H1 (cell line): Measurements from ENCODE around the gene GPR17. TPM values are rescaled to one million over a fixed set of nuclear protein-coding genes. Genes with fewer than 3 reads are reported as not detected.

ENCODE experiments used
- CTCF ChIA-PET: fragments of 300-600 bp; sonication (Branson Sonifier 250); formaldehyde crosslinking; loops from one replicate; lab custom pipeline; 2021; ENCODE audit not compliant: partially characterized antibody; lab: Charles Lee
- POLR2A ChIA-PET: fragments of 300-600 bp; sonication (Branson Sonifier 250); formaldehyde crosslinking; loops from one replicate; lab custom pipeline; 2021; ENCODE audit warnings: inconsistent platforms; ENCODE audit not compliant: partially characterized antibody; lab: Charles Lee
- DNase-seq, 2 experiments: peaks; one replicate each; pipeline versions ENCODE4 v3.0.0 to v3.0.0-alpha.2; 2010 to 2022; ENCODE audit warnings: low spot score in 2 of 2, low read depth in 1 of 2, mixed read lengths in 1 of 2
- FAIRE-seq: peaks from 2 replicates; lab custom pipeline; 2011; peaks lifted over from hg19 to GRCh38; lab: Jason Lieb, UNC
- H2AFZ ChIP-seq: 2 replicates; pipeline ENCODE4 v1.8.1; 2012; ENCODE audit warnings: low read length, inconsistent platforms
- H2AK5ac ChIP-seq: 2 replicates; pipeline ENCODE4 v1.6.1; 2013; ENCODE audit warnings: low read depth, low read length
- H2BK120ac ChIP-seq: replicated peaks from 2 replicates; pipeline ENCODE3; 2013; ENCODE audit warnings: low read depth, low read length, inconsistent platforms
- H2BK12ac ChIP-seq: 2 replicates; pipeline ENCODE4 v1.6.1; 2013; ENCODE audit warnings: low read depth, low read length
- H2BK15ac ChIP-seq: 2 replicates; pipeline ENCODE4 v1.6.1; 2013; ENCODE audit warnings: low read length
- H2BK20ac ChIP-seq: 2 replicates; pipeline ENCODE4 v1.6.1; 2013; ENCODE audit warnings: low read length
- H2BK5ac ChIP-seq: 2 replicates; pipeline ENCODE4 v1.6.1; 2013; ENCODE audit warnings: low read depth, low read length
- H3K14ac ChIP-seq: 2 replicates; pipeline ENCODE4 v1.6.1; 2013; ENCODE audit warnings: inconsistent platforms; ENCODE audit not compliant: insufficient read length
- H3K18ac ChIP-seq: 2 replicates; pipeline ENCODE4 v1.6.1; 2013; ENCODE audit warnings: low read length; ENCODE audit errors: extremely low read depth
- H3K23ac ChIP-seq: 2 replicates; pipeline ENCODE4 v1.6.1; 2013; ENCODE audit warnings: inconsistent platforms; ENCODE audit not compliant: insufficient read length
- H3K23me2 ChIP-seq: 2 replicates; pipeline ENCODE4 v1.6.1; 2013; ENCODE audit warnings: low read depth, low read length
- H3K27ac ChIP-seq: 2 replicates; pipeline ENCODE4 v1.6.1; 2011; ENCODE audit warnings: low read depth, low read length, inconsistent platforms
- H3K27me3 ChIP-seq, 4 experiments: replicated peaks in 1 of 4; 1 replicate in 1 of 4; 2 replicates in 3 of 4; pipeline versions ENCODE4 v1.6.1 to v1.8.1; 2011 to 2013; ENCODE audit warnings: low read length in 3 of 4, mild to moderate bottlenecking in 3 of 4, inconsistent platforms in 2 of 4, mixed read lengths in 2 of 4, moderate library complexity in 1 of 4; ENCODE audit not compliant: control insufficient read depth in 3 of 4, insufficient read depth in 3 of 4; ENCODE audit errors: extremely low read depth in 1 of 4
- H3K36me3 ChIP-seq, 4 experiments: 2 replicates each; pipeline versions ENCODE4 v1.6.1 to v1.8.1; 2011 to 2013; ENCODE audit warnings: mild to moderate bottlenecking in 4 of 4, low read length in 3 of 4, moderate library complexity in 2 of 4, control low read depth in 1 of 4, inconsistent platforms in 1 of 4; ENCODE audit not compliant: insufficient read depth in 4 of 4, control insufficient read depth in 2 of 4
- H3K4ac ChIP-seq: replicated peaks from 2 replicates; pipeline ENCODE3; 2013; ENCODE audit warnings: low read length, low read depth, mixed read lengths, inconsistent platforms; ENCODE audit not compliant: insufficient read length
- H3K4me1 ChIP-seq, 4 experiments: replicated peaks in 1 of 4; 1 replicate in 1 of 4; 2 replicates in 3 of 4; pipeline versions ENCODE4 v1.6.1 to v1.8.1; 2011 to 2013; ENCODE audit warnings: low read length in 3 of 4, inconsistent platforms in 2 of 4, mixed read lengths in 1 of 4; ENCODE audit not compliant: insufficient read depth in 4 of 4, control insufficient read depth in 3 of 4
- H3K4me2 ChIP-seq, 2 experiments: 2 replicates each; pipeline versions ENCODE4 v1.6.1 to v1.8.1; 2011 to 2013; ENCODE audit warnings: low read depth in 2 of 2, low read length in 2 of 2, control low read depth in 1 of 2, inconsistent platforms in 1 of 2, mild to moderate bottlenecking in 1 of 2; ENCODE audit not compliant: insufficient read depth in 1 of 2
- H3K4me3 ChIP-seq, 4 experiments: fragments of 200-600, 300-600 bp in 1 of 4; sonication (generic), shearing (Covaris generic), sonication (Bioruptor Twin) in 1 of 4; 2 replicates each; pipeline versions ENCODE4 v1.5.1 to v1.8.1; 2011 to 2016; ENCODE audit warnings: low read length in 4 of 4, low read depth in 3 of 4, control low read depth in 2 of 4, inconsistent platforms in 2 of 4, mild to moderate bottlenecking in 2 of 4, mixed read lengths in 1 of 4, moderate library complexity in 1 of 4; ENCODE audit not compliant: insufficient read depth in 2 of 4; ENCODE audit errors: extremely low read depth in 1 of 4
- H3K56ac ChIP-seq: replicated peaks from 2 replicates; pipeline ENCODE3; 2013; ENCODE audit warnings: low read depth, mild to moderate bottlenecking, mixed read lengths, low read length, inconsistent platforms; ENCODE audit not compliant: insufficient read length
- H3K79me1 ChIP-seq: 2 replicates; pipeline ENCODE4 v1.6.1; 2013; ENCODE audit warnings: low read depth, low read length, control low read depth
- H3K79me2 ChIP-seq, 2 experiments: 2 replicates each; pipeline versions ENCODE4 v1.6.1 to v1.8.1; 2012 to 2013; ENCODE audit warnings: low read length in 2 of 2, mild to moderate bottlenecking in 2 of 2, inconsistent platforms in 1 of 2; ENCODE audit not compliant: insufficient read depth in 2 of 2, control insufficient read depth in 1 of 2
- H3K9ac ChIP-seq, 4 experiments: replicated peaks in 1 of 4; 1 replicate in 1 of 4; 2 replicates in 3 of 4; pipeline versions ENCODE4 v1.6.1 to v1.8.1; 2011 to 2013; ENCODE audit warnings: low read depth in 3 of 4, low read length in 3 of 4, control low read depth in 2 of 4, mild to moderate bottlenecking in 2 of 4, moderate library complexity in 2 of 4, inconsistent platforms in 1 of 4; ENCODE audit errors: extremely low read depth in 1 of 4
- H3K9me3 ChIP-seq, 2 experiments: 2 replicates each; pipeline versions ENCODE4 v1.6.1 to v1.8.1; 2012 to 2013; ENCODE audit warnings: mild to moderate bottlenecking in 2 of 2, moderate library complexity in 2 of 2, control low read depth in 1 of 2, inconsistent platforms in 1 of 2, low read depth in 1 of 2, low read length in 1 of 2, mixed read lengths in 1 of 2; ENCODE audit not compliant: insufficient read depth in 2 of 2
- H4K20me1 ChIP-seq, 2 experiments: replicated peaks in 1 of 2; 2 replicates each; pipeline versions ENCODE3 to v1.8.1; 2011 to 2013; ENCODE audit warnings: inconsistent platforms in 2 of 2, low read length in 2 of 2, mild to moderate bottlenecking in 1 of 2; ENCODE audit not compliant: insufficient read depth in 2 of 2, control insufficient read depth in 1 of 2
- H4K5ac ChIP-seq: 2 replicates; pipeline ENCODE4 v1.6.1; 2013; ENCODE audit warnings: low read length, low read depth, mixed read lengths, inconsistent platforms; ENCODE audit not compliant: insufficient read length
- H4K8ac ChIP-seq: 2 replicates; pipeline ENCODE4 v1.8.0; 2013; ENCODE audit warnings: mild to moderate bottlenecking, moderate library complexity, low read length, inconsistent platforms; ENCODE audit not compliant: insufficient read depth; ENCODE audit errors: extremely low read depth
- H4K91ac ChIP-seq: replicated peaks from 2 replicates; pipeline ENCODE3; 2013; ENCODE audit warnings: low read length, mixed read lengths, inconsistent platforms; ENCODE audit not compliant: insufficient read length
- CREB1 ChIP-seq: IDR thresholded peaks from 2 replicates; pipeline ENCODE4 v1.6.1; 2012; ENCODE audit warnings: inconsistent platforms
- SAP30 ChIP-seq: fragments of 300-600 bp; sonication (generic); IDR thresholded peaks from 2 replicates; pipeline ENCODE4 v1.7.1; 2012; ENCODE audit warnings: low read length, moderate library complexity, mild to moderate bottlenecking, inconsistent platforms; ENCODE audit not compliant: insufficient read depth, insufficient replicate concordance
- SIX5 ChIP-seq: IDR thresholded peaks from 2 replicates; pipeline ENCODE4 v1.6.1; 2011; ENCODE audit warnings: mild to moderate bottlenecking, low read depth, low read length
- WGBS, 2 experiments: shearing (Covaris generic) in 1 of 2; methylation state at CpG; one replicate each; pipeline versions ENCODE4 v1.1.6 to v1.1.7; 2013 to 2015; ENCODE audit warnings: low lambda C conversion rate in 2 of 2, mixed read lengths in 2 of 2, inconsistent platforms in 1 of 2, low coverage in 1 of 2, missing lambda C conversion rate in 1 of 2; ENCODE audit not compliant: insufficient replicate concordance in 2 of 2, insufficient coverage in 1 of 2, insufficient read length in 1 of 2; ENCODE audit errors: extremely low coverage in 1 of 2, missing lambda C conversion rate in 1 of 2; 5-methylcytosine and 5-hydroxymethylcytosine counted together
- polyA plus RNA-seq, 7 experiments: library from polyadenylated mRNA; depleted of rRNA in 3 of 7; stranded (reverse) in 5 of 7; unstranded in 2 of 7; fragments of >200 nt in 5 of 7; fragments of 200-250 nt in 2 of 7; gene quantifications; 1 replicate in 5 of 7; 2 replicates in 1 of 7; 4 replicates in 1 of 7; pipeline versions ENCODE4 v1.2.1 to v1.2.3, GENCODE V29; 2011 to 2013; ENCODE audit warnings: missing spikeins in 2 of 7, mixed read lengths in 2 of 7
- total RNA-seq: library from RNA; stranded (reverse); fragmentation: NEBNext Ultra II Directional; extraction: Animal tissue kit (Norgen Biotek cat#: 25700); gene quantifications from 2 replicates; pipeline ENCODE4 v1.2.1, GENCODE V29; 2021

Gene GPR17
- total and polyA plus RNA-seq, 2 of the 8 experiments (the other 6 are each of a cell fraction or from before 2014, with no cell fraction given) = 0.03 TPM; not detected in 1

- H3K56ac ChIP-seq = no peak overlapping the region
- H3K18ac ChIP-seq = no peak overlapping the region
- FAIRE-seq = no peak
- no peak overlapping the region for H2BK120ac ChIP-seq
- peak overlapping the region; percentile 57 for H4K8ac ChIP-seq
- H3K79me2 ChIP-seq = no peaks in the 10 kb centered on the region
- no peak overlapping the region for H2AFZ ChIP-seq
- H3K4me1 ChIP-seq = peaks cover 0 to 19% (median 7%) of the 10 kb centered on the region in 4 experiments; a peak in 6 of 7 replicates
- POLR2A ChIA-PET = interaction anchor here (1.2 to 3.3 kb wide), 2 partner anchors 59 to 115 kb away, joined by 4 to 10 read pairs; partner anchors contain the start of gene IWS1
- H3K4me3 ChIP-seq = no peak overlapping the region
- no peaks in the 10 kb centered on the region for H3K9me3 ChIP-seq
- no peak overlapping the region for H2BK5ac ChIP-seq
- H4K5ac ChIP-seq = no peak overlapping the region
- no peaks in the 10 kb centered on the region for H4K20me1 ChIP-seq
- 99% methylated on average over 6 of the region's 6 CpGs; no CpG with 5 or more reads in 1 of the 2 experiments for WGBS, 2 experiments
- no peak overlapping the region for H3K27ac ChIP-seq
- no peaks in the 10 kb centered on the region for H3K27me3 ChIP-seq
- CTCF ChIA-PET = interaction anchor here (0.7 to 9.8 kb wide), 19 partner anchors 11 to 133 kb away, joined by 3 to 114 read pairs (median 5); no protein-coding TSS in a partner anchor
- H3K23me2 ChIP-seq = no peaks in the 10 kb centered on the region
- no peak overlapping the region for H3K14ac ChIP-seq
- no peak overlapping the region for H3K23ac ChIP-seq
- DNase-seq = no peak
- no peak overlapping the region for H3K9ac ChIP-seq
- H3K36me3 ChIP-seq = no peaks in the 10 kb centered on the region
- H2AK5ac ChIP-seq = no peak overlapping the region
- no peaks in the 10 kb centered on the region for H3K79me1 ChIP-seq
- no peak overlapping the region; the same call in 1 of the 2 replicates for H2BK15ac ChIP-seq
- H3K4ac ChIP-seq = no peak overlapping the region
- no peak overlapping the region for H4K91ac ChIP-seq
- no peak overlapping the region for H3K4me2 ChIP-seq
- no peak overlapping the region for H2BK12ac ChIP-seq
- TF ChIP-seq SIX5 (no peak), SAP30 (no peak), CREB1 (no peak)
- H2BK20ac ChIP-seq = no peak overlapping the region
These were observed 4.8 kb upstream of the GPR17 start for GRCh38 chr2:127641133-127641532.
